Cardiac muscle cell (in vitro differentiated cells and primary cell): ENCODE measurements around the gene HNRNPA3. TPM values are rescaled to one million over a fixed set of nuclear protein-coding genes. Genes with fewer than 3 reads are reported as not detected.
"Not testable (repeated sequence)": the region's sequence is repeated elsewhere in the genome, so short reads cannot be mapped to it uniquely, and the experiment has no call there.

ENCODE experiments used
- DNase-seq, 2 donors: peaks; one replicate each; pipeline versions ENCODE4 v3.0.0 to v3.0.0-alpha.2; 2010 to 2017; ENCODE audit warnings: low read depth in 1 of 2, low spot score in 1 of 2
- H3K27ac ChIP-seq: fragments of 200-600 bp; sonication (generic); 2 replicates; pipeline ENCODE4 v1.5.1; 2016
- H3K27me3 ChIP-seq: fragments of 200-600 bp; sonication (generic); 2 replicates; pipeline ENCODE4 v1.6.0; 2016; ENCODE audit warnings: control low read depth
- H3K36me3 ChIP-seq: fragments of 200-600 bp; sonication (generic); 2 replicates; pipeline ENCODE4 v1.5.1; 2016; ENCODE audit warnings: control low read depth
- H3K4me1 ChIP-seq: fragments of 200-600 bp; sonication (generic); 2 replicates; pipeline ENCODE4 v1.8.1; 2017; ENCODE audit warnings: low read depth, mild to moderate bottlenecking, mixed run types
- H3K4me3 ChIP-seq: fragments of 200-600 bp; sonication (generic); 2 replicates; pipeline ENCODE4 v1.5.1; 2016; ENCODE audit warnings: mild to moderate bottlenecking
- H3K9me3 ChIP-seq: fragments of 200-600 bp; sonication (generic); 2 replicates; pipeline ENCODE4 v1.5.1; 2017; ENCODE audit warnings: low read depth, mild to moderate bottlenecking, control low read depth
- polyA plus RNA-seq: library from polyadenylated mRNA; unstranded; fragments of >200 nt; fragmentation: Nextera tagmentation; extraction: Ambion mirVana; gene quantifications from 2 replicates; pipeline ENCODE4 v1.2.1, GENCODE V29; 2016
- total RNA-seq: library from RNA; depleted of rRNA; stranded (reverse); fragments of >200 nt; gene quantifications from 2 replicates; pipeline ENCODE4 v1.2.3, GENCODE V29; 2016
- TF ChIP-seq, protein P1 (sequence below): IDR thresholded peaks from 2 replicates; pipeline ENCODE4 v1.5.1; 2012; ENCODE audit warnings: low read depth, mild to moderate bottlenecking, low read length

The HNRNPA3 gene
- total and polyA plus RNA-seq, 2 experiments from 2014 or later: 78.6 to 81.7 TPM

DNA sequence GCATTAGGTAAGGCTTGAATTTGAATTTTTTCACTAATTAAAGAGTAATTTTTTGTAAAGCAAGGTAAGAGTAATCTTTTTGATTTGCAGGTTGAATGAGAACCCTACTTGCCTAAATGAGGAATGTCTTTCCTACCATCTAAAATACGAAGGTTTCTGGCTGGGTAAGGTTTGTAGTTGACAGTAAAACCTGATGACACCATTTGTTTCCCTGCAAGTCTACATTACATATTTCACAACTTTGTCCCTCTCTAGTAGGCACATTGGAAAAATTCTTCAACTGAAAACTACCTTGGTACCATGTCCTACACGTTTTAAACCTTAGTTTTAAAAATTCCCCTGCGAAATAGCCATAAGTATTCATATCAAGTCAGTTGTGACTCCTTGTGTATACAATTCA lies 9.4 kb downstream of the HNRNPA3 start:
- no peak for DNase-seq
- TF ChIP-seq, protein P1, sequence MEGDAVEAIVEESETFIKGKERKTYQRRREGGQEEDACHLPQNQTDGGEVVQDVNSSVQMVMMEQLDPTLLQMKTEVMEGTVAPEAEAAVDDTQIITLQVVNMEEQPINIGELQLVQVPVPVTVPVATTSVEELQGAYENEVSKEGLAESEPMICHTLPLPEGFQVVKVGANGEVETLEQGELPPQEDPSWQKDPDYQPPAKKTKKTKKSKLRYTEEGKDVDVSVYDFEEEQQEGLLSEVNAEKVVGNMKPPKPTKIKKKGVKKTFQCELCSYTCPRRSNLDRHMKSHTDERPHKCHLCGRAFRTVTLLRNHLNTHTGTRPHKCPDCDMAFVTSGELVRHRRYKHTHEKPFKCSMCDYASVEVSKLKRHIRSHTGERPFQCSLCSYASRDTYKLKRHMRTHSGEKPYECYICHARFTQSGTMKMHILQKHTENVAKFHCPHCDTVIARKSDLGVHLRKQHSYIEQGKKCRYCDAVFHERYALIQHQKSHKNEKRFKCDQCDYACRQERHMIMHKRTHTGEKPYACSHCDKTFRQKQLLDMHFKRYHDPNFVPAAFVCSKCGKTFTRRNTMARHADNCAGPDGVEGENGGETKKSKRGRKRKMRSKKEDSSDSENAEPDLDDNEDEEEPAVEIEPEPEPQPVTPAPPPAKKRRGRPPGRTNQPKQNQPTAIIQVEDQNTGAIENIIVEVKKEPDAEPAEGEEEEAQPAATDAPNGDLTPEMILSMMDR: no peak
- no peaks in the 10 kb centered on the region for H3K27me3 ChIP-seq
- no peaks in the 10 kb centered on the region for H3K4me1 ChIP-seq
- no peak overlapping the region for H3K4me3 ChIP-seq
- peak overlapping the region; percentile 50 for H3K27ac ChIP-seq
- peaks cover 68% of the 10 kb centered on the region for H3K36me3 ChIP-seq
- H3K9me3 ChIP-seq: no peaks in the 10 kb centered on the region

DNA sequence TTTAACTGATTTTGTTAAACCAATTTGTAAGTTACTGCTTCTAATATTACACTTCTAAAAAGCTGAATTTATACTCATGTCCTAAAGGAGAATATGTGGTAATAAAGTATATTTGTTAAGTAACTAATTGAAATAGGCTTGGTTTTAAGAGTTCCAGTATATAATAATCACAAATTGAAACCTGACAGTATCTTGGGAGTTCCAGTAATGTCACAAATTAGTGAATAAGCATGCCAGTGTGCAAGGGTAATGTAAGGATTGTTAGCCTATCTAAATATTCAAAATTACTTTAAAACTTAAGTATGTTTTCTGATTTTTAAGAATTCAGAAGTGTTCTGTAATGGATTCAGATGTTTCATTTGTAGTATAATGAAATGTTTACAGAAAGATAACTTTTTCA lies 10.8 kb downstream of the HNRNPA3 start:
- H3K4me3 ChIP-seq, H3K9me3 ChIP-seq, DNase-seq, H3K4me1 ChIP-seq, H3K27me3 ChIP-seq: not testable (repeated sequence)
- Histone ChIP-seq H3K36me3 (peaks cover 56% of the 10 kb centered on the region), H3K27ac (peak overlapping the region; percentile 64)

DNA sequence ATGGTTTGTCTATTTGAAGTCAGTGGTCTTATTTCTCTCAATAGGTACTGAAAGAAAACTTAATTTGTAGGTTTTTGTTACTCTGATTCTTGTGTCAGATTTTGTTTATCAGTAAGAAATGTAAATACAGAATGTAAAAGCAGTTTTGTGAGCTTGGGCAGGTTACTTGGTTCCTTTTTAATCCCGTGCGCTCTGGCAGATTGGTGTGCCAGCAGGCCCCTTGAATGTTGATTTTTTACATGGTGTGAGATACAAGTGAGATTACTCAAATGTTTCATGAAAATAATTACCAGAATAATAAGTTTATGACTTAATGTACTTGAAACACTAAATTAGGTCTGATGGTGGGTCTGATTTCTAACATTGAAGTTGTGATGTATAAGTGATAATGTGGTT lies 13.4 kb downstream of the HNRNPA3 start:
- Histone ChIP-seq H3K27ac (peak overlapping the region; percentile 22), H3K36me3 (peaks cover 43% of the 10 kb centered on the region)

DNA sequence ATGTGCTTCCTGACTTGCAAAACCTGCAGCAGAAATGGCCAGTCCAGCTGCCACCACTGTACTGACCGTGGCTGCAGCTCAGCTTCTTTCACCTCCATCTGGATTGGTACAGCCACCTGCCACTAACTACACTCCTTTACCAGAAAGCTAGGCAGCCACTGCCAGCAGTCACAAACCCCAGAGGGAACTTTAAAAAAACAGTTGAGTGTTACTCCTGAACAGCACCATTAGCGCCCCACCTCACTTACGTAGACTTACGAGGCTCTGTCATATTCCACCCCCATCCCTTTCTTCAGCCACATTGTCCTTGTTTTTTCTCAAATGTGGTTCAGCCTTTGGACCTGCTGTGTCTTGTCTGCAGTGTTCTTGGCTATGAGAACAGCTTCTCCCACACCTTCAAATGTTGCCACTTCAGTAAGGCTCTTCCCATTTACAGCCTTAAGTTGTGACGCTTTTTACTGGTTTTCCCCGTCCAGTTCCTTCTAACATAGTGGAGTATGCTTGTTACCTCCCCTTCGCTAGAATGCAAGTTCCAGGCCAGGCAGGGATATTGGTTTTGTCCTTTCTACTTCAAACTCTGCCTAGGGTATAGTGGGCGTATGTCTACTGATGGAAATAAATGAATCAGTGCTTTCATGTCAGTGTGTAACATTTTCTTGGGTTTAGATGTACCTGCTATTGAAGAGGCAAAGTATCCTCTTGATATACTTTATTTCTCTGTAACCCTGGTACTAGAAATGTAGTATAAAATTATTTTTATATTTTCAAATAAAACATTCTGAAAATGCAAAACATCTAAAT lies 17.0 kb downstream of the HNRNPA3 start:
- DNase-seq: no peak
- Histone ChIP-seq H3K27me3 (no peaks in the 10 kb centered on the region), H3K4me1 (no peaks in the 10 kb centered on the region), H3K36me3 (peaks cover 40% of the 10 kb centered on the region), H3K9me3 (no peaks in the 10 kb centered on the region), H3K27ac (peak overlapping the region; percentile 34), H3K4me3 (no peak overlapping the region)
- TF ChIP-seq, protein P1: no peak

More for the DNA sequence above, 13.4 kb downstream of the HNRNPA3 start:
- Histone ChIP-seq H3K9me3 (no peaks in the 10 kb centered on the region), H3K27me3 (no peaks in the 10 kb centered on the region), H3K4me3 (no peak overlapping the region), H3K4me1 (no peaks in the 10 kb centered on the region)
- no peak for DNase-seq
- TF ChIP-seq, protein P1: no peak

DNA sequence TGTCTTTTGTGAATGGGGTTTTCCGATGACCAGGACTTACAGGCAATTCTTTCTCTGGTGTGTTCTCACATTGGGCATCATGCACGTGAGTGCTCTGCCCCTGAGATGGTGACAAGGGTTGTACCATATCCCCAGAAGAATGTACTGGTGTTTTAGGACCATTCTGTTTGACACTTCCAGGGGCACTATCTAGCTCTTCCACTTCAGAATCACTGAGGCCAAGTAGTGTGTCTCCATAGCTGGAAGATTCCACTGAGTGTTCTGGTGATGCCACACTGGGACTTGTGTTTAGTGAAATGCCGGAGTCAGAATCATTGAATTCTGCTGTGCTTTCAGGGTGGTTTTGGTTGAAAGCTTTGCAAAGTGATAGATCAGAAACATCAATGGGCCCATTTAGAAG lies 18.7 kb downstream of the HNRNPA3 start:
- DNase-seq: no peak
- H3K9me3 ChIP-seq: no peaks in the 10 kb centered on the region
- no peaks in the 10 kb centered on the region for H3K27me3 ChIP-seq
- peaks cover 8% of the 10 kb centered on the region for H3K4me1 ChIP-seq
- TF ChIP-seq, protein P1: no peak
- H3K4me3 ChIP-seq: no peak overlapping the region
- peaks cover 42% of the 10 kb centered on the region for H3K36me3 ChIP-seq
- no peak overlapping the region for H3K27ac ChIP-seq

DNA sequence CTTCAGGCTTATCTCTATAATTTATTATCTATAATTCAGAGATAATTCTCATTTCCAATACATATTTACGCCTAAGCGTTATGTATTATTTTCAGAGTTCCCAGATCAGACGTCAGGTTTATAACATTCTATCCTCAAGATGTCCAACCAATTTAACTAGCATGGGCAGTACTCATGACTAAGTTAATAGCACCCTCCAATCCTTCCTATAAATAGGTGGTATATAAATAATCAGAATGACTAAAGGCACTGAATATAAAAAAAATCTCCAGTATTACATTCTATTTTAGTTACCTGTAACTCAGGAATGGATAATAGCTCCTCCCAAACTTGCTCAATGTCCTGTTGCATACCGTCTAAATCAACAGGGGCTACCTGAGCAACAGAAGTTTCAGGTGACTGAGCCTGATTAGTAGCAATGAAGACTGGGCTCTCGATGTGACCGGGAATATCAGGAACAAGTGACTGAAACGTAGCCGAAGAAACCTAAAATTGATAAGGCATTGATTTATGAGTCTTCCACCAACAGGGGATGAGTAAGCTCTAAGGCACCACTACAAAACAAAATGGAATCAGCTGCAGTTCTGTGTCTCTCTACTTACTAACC lies 19.6 kb downstream of the HNRNPA3 start:
- H3K9me3 ChIP-seq: no peaks in the 10 kb centered on the region
- no peak for DNase-seq
- TF ChIP-seq, protein P1: no peak
- no peaks in the 10 kb centered on the region for H3K27me3 ChIP-seq
- H3K36me3 ChIP-seq: peaks cover 42% of the 10 kb centered on the region
- no peak overlapping the region for H3K4me3 ChIP-seq
- H3K4me1 ChIP-seq: peaks cover 13% of the 10 kb centered on the region
- H3K27ac ChIP-seq: peak overlapping the region; percentile 16
